GM19240 (cell line): ENCODE results near the gene SMIM5.
A peak's percentile ranks its signal among the peaks of the same experiment; 100 is the strongest.

Experiments
- DNase-seq: peaks from one replicate; pipeline ENCODE4 v3.0.0; 2011; ENCODE audit warnings: low spot score; ENCODE audit not compliant: insufficient read length

Gene SMIM5

GRCh38 chr17:75666959-75667790 lies 33.9 kb downstream of the SMIM5 start, which contains the start of the genes RECQL5 and SAP30BP:
Gene RECQL5 (minus strand): TSS chr17:75667154. CDS start chr17:75666557, 597 bp downstream.
Gene SAP30BP (plus strand): TSS chr17:75667338. CDS start chr17:75667373, 35 bp downstream.
- peak; percentile 79 for DNase-seq

DNA sequence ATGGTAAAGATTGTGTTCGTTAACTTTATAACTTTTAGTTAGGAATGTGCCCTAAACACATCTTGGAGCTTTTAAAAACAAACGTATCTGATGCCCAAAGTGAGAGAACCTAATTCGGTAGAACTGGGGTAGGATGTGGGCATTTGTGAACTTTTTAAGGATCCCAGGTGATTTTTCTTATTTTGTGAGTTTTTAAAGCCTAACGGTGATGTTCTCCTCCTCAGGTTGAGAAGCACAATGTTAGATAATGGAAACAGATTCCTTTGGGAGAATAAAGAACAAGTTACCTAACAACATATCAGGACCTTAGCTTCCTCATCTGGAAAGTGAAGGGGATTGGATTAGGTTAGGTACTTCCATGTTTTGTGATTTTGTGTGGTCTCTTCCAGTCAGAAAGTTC lies 34.6 kb downstream of the SMIM5 start:
- DNase-seq = no peak

DNA sequence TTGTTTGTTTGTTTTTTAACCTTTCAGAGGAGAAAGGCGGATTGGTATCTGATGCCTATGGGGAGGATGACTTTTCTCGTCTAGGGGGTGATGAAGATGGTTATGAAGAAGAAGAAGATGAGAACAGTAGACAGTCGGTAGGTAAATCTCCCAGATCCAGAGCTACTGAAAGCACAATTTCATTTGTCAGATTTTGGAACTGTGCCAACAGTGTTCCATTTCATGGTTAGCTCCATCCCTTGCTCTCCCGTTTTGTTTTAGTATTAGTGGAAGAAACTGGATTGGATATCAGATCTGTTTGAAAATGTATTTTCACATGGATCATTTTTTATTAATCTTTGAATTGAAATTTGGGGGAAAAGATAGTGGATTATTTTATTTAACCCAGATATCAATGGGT lies 35.3 kb downstream of the SMIM5 start:
- DNase-seq = no peak

DNA sequence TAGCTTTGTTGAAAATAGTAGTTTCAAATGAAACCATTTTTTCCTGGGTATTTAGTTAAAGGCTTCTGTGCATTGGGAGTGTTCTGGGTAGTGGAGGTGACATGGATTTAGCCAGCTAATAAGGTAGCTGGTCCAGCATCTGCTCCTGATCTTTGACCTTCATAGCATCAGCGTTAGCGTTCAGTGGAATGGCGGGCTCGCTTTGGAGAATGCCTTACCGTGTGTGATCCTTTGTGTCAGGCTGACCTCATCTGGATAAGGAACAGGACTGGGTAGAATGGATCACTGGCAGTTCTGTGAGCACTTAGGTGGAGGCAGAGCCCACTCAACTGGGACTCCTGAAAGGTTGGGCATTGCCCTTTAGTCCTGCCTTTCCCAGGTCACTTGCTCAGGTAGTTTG lies 37.6 kb downstream of the SMIM5 start:
- DNase-seq = no peak

DNA sequence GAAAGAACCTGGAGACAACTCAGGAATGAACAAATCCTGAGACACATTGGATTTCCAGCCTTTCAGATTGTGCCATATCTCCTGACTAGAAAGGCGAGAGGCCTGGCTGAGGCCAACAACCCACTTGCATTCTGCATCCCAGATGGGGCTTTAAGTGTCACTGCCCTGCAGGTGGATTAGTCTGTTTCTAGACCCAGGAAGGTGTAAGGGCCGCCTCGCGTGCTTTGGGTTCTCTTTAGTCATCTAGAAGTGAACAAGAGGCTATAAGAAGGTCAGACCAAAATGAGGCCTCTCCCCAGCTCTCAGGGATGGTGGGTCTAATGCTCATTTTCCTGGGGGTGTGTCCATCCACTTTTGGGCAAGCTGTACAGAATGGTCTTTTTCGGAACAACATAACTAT lies 38.8 kb downstream of the SMIM5 start:
- DNase-seq = no peak

DNA sequence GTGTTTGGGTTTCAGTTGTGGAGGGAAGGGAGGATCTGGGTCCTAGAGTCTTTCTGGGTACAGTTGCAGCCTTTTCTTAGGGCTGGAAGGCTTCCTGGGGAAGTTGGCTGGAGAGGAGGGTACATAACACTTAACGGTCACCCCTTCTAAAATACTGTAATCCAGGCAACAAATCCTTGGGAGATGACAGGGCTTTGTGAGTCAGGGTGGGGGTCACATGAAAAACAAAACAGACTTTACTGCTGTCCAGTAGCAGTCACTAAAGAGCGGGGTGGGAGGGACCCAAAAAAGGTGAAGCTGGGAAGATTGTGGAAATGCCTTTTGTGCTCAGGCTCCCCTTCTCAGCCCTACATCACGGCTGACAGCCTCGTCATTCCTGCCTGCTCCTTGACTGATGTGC lies 40.3 kb downstream of the SMIM5 start:
- no peak for DNase-seq

- DNase-seq = no peak
Measured at GRCh38 chr17:75676461-75676860, 43.2 kb downstream of the SMIM5 start.

- DNase-seq = no peak
Measured at GRCh38 chr17:75679706-75680211, 46.5 kb downstream of the SMIM5 start.

- DNase-seq = no peak
Measured at GRCh38 chr17:75680431-75680830, 47.2 kb downstream of the SMIM5 start.

DNA sequence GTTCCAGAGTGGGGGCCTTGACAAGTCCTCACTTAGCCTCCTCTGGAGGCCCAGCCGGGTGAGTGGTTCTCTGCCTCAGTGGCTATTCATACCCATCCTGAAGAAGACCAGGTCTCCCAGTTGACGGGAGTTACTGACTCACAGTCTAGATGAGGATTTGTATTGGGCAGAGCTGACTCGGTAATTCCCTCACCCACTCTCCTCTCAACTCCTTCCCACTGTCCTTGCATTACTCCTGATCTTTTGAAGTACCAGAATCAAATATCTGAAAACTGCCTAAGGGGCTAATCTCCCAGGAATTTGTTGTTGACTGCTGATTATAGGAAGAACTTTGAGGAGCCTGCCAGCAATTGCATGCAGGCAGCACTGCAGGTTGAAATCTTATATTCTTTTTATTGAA lies 48.1 kb downstream of the SMIM5 start:
- no peak for DNase-seq

DNA sequence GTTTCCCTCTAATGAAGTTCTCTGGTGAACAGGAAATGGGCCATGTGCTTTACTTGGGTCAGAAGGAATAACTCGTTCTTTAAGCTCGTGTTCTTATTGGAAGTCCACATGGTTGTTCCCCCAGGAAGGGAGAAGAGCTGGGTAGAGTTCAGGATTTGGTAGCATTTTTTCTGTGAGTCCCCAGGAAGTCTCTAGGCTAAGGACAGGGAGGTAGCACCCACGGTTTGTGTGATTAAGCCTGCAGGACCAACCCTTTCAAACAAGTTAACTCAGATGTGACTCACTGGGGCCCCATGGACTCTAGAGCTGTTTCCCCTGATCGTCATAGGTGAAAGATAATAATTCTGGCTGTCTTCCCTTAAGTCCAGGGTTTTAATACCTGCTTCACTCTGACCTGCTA lies 50.3 kb downstream of the SMIM5 start:
- no peak for DNase-seq

GRCh38 chr17:75684249-75684648 lies 51.0 kb downstream of the SMIM5 start:
- DNase-seq = no peak

GRCh38 chr17:75684924-75685323 lies 51.7 kb downstream of the SMIM5 start:
- no peak for DNase-seq

DNA sequence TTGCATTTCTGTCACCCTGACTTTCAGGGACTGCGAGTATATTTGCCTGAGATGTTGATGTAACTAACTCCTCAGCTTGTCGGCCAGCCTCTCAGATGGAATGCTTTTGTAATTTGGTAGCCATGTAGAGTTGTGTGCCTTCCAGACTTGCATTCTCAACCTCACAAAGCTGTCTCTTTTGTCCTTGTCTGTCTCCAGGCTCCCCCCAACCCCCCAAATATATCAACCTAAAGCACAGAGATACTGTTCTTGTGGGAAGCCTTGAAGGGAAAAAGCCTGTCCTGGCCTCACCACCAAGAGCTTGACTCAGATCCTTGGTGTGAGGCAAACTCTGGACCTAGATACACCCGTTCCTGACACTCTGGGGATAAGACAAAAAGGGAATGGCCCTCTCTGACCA lies 52.3 kb downstream of the SMIM5 start:
- no peak for DNase-seq

DNA sequence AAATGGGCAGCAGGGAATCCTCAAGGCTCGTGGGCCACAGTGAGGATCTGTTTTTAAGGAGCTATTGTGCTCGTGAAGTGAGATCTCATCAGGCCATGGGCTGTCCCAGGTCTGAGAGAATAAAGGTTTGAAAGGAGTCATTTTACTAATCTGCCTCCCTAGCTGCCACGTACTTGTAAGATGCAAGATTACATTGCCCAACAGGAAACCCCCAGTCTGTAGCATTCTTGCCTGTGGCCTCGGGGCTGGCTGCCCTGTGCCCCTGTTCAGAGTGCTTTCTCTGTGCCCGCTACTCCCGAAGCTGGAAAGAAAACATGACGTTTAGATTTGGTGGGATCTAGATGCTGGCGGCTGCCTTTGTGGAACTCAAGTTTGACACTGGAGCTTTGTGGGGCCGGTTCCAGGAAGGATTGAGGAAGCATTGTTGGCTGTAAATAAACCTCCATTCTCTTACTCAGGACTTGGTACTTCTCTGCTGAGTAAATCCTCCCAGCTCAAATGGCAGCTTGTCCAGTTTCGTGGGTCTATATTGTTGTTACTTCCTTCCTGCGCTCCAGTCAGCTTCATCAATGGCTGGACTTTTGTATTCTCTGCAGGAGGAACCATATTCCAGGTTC lies 55.1 kb downstream of the SMIM5 start:
- DNase-seq = no peak

DNA sequence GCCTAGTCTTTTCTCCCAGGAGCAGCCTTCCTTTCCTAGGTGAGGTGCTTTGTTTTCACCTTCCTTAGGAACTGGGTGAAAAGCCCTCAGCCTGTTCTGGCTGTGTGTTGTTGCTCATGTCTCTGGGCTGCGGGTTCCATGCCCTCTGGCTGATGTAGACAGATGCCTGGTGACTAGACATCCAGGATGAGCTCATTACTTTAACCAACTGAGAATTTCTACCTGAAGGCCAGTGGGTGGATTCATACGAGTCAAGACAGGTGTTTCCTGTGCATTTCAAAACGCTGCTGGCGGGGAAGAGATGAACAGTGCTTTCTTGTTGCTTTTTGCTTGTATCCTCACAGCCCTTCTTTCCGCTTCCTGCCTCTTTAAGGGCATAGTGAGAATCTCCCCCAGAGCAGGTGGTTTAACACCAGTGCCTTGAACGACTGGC lies 56.2 kb downstream of the SMIM5 start:
- peak; percentile 63 for DNase-seq
